HL-60 (cell line): Measurements from ENCODE around the gene PAXIP1.

Source experiments
- DNase-seq, 2 experiments: peaks; one replicate each; pipeline ENCODE4 v3.0.0-alpha.2; 2010 to 2020; ENCODE audit warnings: low read depth in 1 of 2, low spot score in 1 of 2
- H3K27ac ChIP-seq: fragments of 250-450 bp; sonication (Bioruptor Pico); replicated peaks from 2 replicates; pipeline ENCODE4 v1.5.1; 2020; ENCODE audit warnings: mild to moderate bottlenecking, moderate library complexity
- H3K27me3 ChIP-seq: fragments of 250-450 bp; sonication (Bioruptor Pico); 2 replicates; pipeline ENCODE4 v1.5.1; 2021; ENCODE audit warnings: mild to moderate bottlenecking, moderate library complexity; ENCODE audit not compliant: insufficient read depth, poor library complexity, severe bottlenecking
- H3K4me3 ChIP-seq: replicated peaks from 2 replicates; pipeline ENCODE4 v1.5.1; 2011; ENCODE audit warnings: mild to moderate bottlenecking, control low read depth, low read length; ENCODE audit not compliant: insufficient read depth
- CTCF ChIP-seq: IDR thresholded peaks from one replicate; pipeline ENCODE4 v1.5.1; 2011; ENCODE audit warnings: low read length, control low read depth, inconsistent platforms; ENCODE audit not compliant: insufficient read depth
- GABPA ChIP-seq: IDR thresholded peaks from 2 replicates; pipeline ENCODE4 v1.6.1; 2012; ENCODE audit warnings: low read depth
- POLR2AphosphoS5 ChIP-seq: IDR thresholded peaks from 2 replicates; pipeline ENCODE4 v1.6.1; 2012; ENCODE audit warnings: low read depth
- REST ChIP-seq: IDR thresholded peaks from 2 replicates; pipeline ENCODE4 v1.6.1; 2012; ENCODE audit warnings: low read depth; ENCODE audit not compliant: insufficient replicate concordance
- SPI1 ChIP-seq: IDR thresholded peaks from 2 replicates; pipeline ENCODE4 v1.6.1; 2012; ENCODE audit warnings: low read depth, mild to moderate bottlenecking, borderline replicate concordance

The PAXIP1 gene

GRCh38 chr7:154916856-154917807 is 85.8 kb downstream of the PAXIP1 start:
- Histone ChIP-seq H3K4me3 (no peak overlapping the region), H3K27ac (no peak overlapping the region), H3K27me3 (peaks cover 20% of the 10 kb centered on the region)
- DNase-seq: no peak
- TF ChIP-seq REST (no peak), POLR2AphosphoS5 (no peak), SPI1 (no peak), GABPA (no peak), CTCF (no peak)

GRCh38 chr7:154916381-154916780 is 86.5 kb downstream of the PAXIP1 start:
- H3K27me3 ChIP-seq: peaks cover 20% of the 10 kb centered on the region
- DNase-seq: no peak
- TF ChIP-seq GABPA (no peak), POLR2AphosphoS5 (no peak), CTCF (no peak), REST (no peak), SPI1 (no peak)

GRCh38 chr7:154915600-154915999 is 87.3 kb downstream of the PAXIP1 start:
- no peak overlapping the region for H3K27ac ChIP-seq
- DNase-seq: no peak
- TF ChIP-seq CTCF (no peak), REST (no peak), POLR2AphosphoS5 (no peak), SPI1 (no peak), GABPA (no peak)
- H3K27me3 ChIP-seq: peaks cover 20% of the 10 kb centered on the region
- H3K4me3 ChIP-seq: no peak overlapping the region

More at GRCh38 chr7:154916381-154916780, 86.5 kb downstream of the PAXIP1 start:
- Histone ChIP-seq H3K4me3 (no peak overlapping the region), H3K27ac (no peak overlapping the region)
